Retina (tissue), 1 donor: Measurements from ENCODE around the gene PNPLA5.
A peak's percentile ranks its signal among the peaks of the same experiment; 100 is the strongest.
"Not testable (repeated sequence)": the region's sequence is repeated elsewhere in the genome, so short reads cannot be mapped to it uniquely, and the experiment has no call there.

Experiments
- DNase-seq: peaks from one replicate; pipeline ENCODE4 v3.0.0-alpha.2; 2016

PNPLA5 gene

DNA sequence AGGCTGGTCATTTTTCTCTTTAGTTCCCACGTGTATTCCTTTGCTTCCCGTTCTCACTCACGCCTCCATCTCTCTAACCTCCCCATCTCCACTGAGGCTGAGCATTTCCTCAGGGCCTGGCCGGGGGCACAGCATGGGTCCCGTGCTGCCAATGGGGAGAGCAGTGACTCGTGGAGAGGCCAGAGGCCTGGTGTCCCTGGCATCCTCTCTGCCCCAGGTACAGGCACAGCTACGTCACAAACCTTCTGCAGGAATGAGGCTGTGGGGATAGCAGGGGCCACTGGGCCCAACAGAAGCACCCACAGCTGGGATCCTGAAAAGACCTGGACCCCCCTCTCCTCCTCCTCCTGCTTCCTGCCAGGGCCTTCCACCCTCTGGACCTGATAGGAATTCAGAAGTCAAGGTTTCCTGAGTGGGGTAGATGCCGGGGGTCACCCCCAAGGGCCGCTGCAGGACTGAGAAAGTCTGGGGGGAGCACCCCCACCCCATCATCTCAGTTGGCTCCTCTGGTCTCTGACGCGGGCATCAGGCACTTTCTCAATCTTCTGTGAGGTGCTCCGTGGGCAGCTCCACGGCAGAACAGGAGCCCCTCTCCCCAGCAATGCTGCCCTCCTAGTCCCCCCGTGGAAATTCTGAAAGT, 11.8 kb downstream of the PNPLA5 start:
- no peak for DNase-seq

DNA sequence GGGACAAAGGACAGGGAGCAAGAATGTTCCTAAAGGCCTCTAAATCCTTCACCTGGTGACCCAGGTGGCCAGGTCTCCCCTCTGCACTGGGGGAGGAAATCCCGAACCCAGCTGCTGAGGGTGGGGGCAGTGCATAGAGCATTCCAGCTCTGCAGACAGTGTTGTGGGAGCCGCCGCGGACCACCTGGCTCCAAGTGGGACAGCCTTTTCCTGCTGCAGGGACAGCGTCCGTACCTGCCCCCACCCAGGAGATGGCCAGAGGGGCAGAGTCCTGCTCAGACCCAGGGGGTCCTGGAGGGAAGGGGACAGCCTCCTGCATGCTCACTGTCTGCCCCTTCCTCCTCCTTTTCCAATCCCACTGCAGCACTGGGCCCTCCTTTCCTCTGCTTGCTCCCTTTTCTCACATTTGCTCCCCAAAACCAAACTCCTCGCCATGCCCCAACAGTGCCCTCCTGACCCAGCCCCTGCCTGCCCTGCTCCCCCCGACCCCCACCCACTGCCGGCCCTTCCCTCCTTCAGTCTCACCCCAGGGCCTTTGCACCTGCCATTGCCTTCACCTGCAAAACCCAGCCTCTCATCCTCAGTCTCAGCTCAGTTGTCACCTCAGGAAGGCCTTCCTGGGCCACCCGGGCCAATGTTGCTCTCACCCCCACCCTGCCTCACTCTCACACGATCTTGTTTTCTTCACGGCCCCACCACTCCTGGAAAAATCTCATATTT, 12.8 kb downstream of the PNPLA5 start:
- no peak for DNase-seq

DNA sequence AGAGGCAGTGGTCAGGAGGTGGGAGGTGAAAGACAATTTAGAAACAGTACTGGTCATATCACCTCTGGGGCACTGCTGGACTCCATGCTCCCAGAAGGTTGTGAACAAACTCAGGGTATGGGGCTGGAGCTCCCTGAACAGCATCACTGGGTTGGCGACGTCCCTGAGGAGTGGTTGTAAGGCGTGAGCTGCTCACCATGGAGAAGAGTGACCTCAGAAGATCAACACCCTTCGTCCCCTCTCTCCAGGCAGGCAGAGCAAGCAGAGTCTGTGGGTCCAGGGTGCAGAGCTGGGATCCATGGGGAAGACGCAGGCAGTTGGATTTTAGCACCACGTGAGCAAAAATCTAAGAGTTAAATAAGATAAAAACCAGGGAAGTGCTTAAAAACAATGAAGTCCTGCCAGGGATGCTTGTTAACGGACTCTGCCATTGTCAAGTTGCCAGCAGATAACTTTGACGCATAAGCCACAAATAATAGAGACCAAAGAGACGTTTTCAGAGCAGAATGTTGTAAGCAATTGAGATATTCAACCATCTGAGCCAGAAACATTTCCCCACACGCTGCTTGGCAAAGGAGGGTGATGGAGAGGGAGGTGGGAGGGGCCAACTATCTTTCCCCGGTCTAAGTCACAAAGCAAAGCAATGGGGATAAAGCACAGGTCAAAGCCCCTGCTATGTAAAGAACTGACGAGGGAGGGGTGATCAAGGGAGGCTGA, 13.6 kb downstream of the PNPLA5 start:
- no peak for DNase-seq

DNA sequence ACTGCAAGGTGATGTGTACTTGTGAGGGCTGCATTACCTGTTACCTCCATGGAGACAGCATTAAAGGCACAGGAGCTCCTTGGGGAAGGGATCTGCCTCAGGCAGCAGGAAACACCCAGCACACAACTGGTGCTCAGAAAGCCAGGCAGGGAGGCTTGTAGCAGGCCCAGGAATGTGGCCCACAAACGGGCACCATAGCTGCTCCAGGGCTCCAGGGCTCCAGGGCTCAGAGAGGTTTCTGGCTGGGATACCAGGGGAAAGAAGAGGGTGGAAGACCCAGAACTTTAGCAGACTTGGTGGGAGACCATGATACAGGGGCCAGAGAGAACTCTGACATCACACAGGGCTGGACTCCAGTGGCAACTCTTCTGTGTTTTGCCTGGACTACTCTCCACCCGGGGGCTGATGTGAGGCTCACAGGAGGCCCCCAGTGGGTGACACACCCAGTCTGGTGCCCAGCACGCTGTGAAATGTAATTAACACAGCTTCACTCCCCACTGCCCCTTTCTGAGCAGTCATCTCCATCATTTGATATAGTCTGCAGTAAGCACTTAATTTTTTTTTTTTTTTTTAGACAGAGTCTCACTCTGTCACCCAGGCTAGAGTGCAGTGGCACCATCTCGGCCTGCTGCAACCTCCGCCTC, 14.8 kb downstream of the PNPLA5 start:
- DNase-seq, result no peak

DNA sequence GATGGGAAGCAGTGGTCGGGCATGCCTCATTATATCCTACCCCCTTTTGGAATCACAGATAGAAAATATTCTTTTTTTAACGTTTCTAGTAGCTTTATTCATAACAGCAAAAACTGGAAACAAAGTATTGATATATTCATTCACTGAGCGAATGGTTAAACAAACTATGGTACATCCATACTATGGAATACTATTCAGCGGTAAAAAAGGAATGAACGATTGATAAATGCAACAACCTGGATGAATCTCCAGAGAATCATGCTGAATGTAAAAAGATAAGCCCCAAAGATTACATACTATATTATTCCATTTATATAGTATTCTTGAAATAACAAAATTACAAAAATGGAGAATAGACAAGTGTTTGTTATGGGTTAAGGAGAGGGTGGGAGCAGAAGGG, 22.0 kb downstream of the PNPLA5 start:
- DNase-seq, result no peak

DNA sequence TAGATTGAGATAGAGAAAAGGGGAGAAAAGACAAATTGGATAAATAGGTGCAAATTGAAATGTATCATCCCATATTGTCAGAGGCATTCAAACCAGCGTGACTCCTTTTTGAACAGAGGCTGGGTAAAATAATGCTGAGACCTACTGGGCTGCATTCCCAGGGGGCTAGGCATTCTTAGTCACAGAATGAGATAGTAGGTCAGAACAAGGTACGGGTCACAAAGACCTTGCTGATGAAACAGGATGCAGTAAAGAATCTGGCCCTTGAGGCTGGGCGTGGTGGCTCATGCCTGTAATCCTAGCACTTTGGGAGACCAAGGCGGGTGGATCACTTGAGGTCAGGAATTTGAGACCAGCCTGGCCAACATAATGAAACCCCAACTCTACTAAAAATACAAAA, 22.8 kb downstream of the PNPLA5 start:
- not testable (repeated sequence) for DNase-seq

DNA sequence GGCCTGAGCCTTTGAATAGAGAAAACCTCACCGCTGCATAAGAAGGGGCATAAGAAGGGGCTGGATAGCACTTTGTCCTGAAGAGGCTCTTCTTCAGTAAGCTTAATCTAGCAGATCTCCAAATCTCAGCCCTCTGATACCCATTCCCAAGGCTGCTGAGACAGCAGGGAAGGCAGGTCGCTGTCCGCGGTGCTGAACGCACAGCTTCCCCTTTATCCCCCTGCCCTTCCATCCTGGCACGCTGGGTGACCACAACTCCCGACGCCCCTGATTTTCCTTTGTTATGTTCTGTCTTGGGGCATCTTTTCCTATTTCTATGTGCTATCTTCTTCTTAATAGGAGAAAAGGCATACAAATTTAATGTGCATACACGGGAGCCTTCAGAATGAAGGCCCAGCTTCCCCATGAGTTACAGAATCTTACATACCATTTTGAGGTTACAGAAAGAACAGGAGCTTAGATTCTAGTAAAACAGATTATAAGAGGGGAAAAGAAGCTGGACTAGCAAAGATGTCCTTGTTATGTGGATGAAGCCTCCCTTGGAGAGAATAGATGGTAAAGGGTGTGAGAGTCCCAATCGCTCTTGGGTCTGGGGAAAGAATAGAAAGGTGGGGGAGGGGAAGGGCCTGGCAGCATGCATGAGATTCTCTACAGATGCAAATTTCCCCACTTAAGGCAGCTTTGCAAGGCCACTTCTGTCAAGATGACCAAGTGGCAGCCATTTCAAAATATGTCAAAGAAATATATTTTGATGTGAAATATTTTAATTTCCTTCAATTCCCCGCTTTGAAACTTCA, 23.8 kb downstream of the PNPLA5 start:
- peak; percentile 77 for DNase-seq

DNA sequence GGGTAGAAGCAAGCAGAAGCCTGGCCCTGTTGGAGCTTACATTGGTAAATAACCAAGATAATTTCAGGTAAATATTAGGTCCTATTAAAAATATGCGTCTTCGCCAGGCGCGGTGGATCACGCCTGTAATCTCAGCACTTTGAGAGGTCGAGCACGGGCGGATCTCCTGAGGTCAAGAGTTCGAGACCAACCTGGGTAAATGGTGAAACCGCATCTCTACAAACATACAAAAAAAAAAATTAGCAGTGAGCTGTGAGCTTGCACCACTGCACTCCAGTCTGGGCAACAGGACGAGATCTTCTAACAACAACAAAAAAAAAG, 29.0 kb downstream of the PNPLA5 start:
- DNase-seq, result no peak

DNA sequence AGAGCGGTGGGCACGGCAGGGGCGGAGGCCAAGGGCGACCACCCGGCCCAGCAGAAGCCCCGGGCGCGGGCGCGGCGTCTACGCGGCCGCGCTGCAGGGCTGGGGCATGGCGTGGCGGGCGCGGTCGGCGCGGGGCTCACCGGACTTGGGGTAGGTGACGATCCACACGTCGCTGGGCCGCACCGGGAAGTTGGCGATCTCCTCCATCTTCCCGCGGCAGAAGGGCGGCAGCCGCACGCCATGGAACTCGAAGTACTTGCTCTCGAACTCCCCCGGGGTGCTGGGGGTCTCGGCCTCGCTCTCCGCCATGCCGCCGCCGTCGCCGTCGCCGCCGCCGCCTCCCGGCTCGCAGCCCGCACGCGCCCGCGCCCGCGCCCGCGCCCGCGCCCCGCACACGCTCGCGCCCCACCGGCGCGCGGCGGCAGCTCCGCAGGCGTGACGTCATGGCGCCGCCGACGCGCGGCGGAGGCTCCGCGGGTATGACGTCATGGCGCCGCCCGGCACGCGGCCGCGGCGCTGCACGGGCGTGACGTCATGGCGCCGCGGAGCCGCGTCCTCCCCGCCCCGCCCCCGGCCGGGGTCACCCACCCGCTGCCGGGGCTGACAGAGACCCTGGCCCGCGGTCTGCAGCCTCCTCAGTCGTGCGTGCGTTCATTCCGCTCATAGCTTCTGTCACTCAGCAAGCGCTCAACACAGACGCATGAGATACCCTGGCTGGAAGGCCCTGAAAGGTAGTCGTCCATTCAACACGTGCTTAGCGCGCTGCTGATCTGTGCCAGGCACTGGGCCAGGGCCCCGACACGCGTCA, 29.5 kb downstream of the PNPLA5 start, which contains the start of gene SULT4A1:
Gene SULT4A1 (minus strand): TSS at position 440 of the 808 bp plus-strand sequence. CDS start 131 bp downstream, at position 309.
- DNase-seq, result peak; percentile 68

DNA sequence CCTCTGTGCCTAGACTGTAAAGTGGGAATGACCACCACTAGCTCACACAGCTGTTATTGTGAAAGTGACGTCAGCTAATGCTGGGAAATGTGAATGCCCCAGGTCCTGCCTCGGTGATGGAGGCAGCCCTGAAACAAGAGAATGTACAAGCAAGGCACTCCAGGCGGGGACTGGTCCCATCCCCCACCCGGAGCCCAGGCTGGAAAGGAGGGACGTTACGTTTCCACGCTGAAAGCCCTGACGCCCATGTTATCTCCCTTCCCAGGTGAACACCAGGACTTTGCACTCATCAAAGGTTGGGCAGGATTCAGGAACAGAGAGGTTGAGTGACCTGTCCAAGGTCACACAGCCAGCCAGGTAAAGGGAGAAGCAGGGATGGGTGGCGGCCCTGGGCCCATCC, 30.3 kb downstream of the PNPLA5 start:
- DNase-seq, result no peak

DNA sequence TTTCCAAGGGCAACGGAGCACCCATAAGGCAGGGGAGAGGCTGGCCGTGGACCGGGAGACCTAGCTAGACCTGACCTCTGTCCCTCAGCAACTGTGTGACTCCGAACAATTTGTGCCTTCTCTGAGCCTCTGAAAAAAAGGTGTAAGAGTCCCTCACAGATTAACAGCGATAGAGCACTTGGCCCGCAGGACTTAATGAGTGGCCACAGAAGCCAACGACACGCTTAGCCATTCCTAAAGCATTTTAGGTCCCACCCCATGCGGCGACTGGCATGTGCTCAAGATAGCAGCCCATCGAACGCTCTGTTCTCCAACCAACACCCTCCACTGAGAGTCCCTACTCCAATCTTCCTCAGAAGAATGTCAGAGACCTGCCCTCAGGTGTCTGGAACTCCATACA, 31.0 kb downstream of the PNPLA5 start:
- DNase-seq, result no peak

DNA sequence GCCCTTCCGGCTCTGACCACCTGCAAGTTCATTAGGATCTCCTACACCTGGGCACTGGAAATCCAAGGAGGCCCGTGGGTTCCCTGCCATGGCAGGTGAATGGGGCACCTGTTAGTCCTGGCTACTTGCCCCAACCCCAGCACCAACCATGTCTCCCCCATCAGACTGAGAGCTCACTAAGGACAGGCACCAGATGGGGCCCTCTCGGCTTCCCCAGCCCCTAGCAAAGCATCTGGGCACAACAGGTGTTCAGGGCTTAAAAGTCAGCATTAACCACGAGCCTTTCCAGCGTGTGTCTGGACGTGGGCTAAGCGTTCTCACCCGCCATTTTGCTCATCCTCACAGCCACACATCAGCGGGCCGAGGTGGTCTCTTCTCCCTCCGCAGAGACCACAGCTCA, 31.7 kb downstream of the PNPLA5 start:
- no peak for DNase-seq

DNA sequence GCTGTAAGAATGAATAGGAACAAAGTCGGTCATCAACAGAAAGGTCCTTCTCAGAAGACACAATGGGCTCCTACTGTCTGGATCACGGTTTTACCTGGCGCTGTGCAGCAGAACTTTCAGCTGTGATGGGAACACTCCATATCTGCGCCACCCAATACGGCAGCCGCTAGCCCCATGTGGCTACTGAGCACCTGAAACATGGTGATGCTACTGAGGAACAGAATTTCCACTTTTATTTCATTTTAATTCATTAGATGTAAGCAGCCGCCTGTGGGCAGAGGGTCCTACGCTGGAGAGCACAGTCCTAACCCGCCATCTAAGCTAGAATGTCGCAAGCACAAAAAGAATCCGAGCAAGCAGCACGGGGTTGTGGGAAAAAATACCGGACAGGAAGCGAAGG, 32.2 kb downstream of the PNPLA5 start:
- no peak for DNase-seq

DNA sequence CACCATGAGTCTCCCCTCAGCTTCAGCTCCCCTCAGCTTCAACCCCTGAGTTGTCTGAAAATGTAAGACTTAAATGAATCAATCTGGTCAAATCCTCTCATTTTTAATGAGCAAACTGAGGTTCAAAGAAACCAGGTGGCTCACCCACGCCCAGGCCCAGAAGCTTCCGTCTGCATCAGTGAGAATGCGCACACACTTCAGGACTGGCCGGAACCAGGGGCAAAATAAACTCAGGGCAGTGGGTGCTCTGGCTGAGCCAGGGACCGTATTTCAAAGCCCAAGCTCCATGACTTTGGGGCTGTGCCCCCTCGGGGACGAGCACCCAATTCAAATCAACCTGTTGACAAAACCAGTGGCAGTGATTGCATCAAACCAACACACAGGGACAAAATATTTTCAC, 32.6 kb downstream of the PNPLA5 start:
- DNase-seq, result no peak

DNA sequence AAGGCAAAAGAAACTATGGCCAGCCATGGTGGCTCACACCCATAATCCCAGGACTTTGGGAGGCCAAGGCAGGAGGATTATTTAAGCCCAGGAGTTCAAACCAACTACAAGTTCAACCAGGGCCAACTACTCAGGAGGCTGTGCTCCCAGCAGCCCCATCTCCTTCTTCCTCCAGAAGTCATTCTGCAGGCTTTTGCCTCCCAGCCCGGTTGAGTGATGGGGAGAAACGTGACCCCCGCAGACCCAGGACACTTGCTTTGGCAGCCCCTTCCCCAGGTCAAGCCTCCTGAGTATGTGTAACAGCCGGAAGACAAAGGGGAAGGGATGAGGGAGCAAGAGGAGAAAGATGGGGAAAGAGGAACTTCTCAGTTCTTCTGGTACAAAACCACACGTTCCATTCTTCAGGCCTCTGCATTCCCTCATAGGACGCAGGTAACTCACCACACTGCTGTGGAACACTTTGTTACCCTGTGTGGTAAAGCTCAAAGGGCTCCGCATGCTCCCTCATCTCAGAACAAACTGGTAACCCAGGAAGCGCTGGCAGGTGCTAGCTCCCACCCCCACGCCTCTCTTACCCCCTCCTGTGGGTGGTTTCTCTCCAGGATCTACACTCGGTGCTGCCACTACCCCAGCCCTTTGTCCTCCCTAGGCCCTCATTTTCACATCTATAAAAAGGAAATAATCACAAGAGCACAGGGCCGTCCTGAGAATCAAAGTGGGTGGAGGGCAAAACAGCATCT, 33.5 kb downstream of the PNPLA5 start:
- DNase-seq, result no peak

DNA sequence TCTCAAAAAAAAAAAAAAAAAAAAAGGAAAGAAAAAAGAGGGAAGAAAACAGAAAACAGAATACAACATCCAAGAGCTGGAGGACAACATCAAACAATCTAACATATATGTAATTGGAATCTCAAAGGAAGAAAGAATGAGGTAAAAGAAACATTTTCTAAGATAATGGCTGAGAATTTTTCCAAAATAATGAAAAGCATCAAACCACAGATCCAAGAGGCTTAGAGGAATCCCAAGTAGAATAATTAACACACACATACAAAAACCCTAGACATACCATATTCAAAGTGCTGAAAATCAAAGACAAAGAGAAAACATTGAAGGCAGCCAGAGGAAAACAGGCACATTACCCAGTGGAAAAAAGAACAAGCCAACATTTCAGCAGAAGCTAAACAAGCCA, 34.4 kb downstream of the PNPLA5 start:
- no peak for DNase-seq

DNA sequence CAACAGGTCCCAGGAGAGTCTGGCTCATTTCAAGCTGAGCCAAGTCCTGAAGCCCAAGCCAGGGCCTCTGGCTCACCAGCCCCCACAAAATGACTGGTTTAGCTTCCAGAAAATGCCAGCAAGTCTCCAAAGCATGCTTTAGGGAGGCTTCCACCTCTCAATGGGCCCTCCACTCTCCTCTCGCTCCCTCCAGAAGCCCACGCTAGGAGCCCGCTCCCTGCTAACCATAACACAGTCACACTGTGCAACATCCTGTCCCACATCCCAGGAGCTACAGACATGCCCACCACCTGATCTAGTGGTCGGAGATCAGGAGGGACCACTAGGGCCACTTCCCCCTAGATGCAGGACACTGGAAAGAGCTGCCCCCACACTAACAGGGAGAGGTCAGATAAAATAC, 36.4 kb downstream of the PNPLA5 start:
- no peak for DNase-seq

DNA sequence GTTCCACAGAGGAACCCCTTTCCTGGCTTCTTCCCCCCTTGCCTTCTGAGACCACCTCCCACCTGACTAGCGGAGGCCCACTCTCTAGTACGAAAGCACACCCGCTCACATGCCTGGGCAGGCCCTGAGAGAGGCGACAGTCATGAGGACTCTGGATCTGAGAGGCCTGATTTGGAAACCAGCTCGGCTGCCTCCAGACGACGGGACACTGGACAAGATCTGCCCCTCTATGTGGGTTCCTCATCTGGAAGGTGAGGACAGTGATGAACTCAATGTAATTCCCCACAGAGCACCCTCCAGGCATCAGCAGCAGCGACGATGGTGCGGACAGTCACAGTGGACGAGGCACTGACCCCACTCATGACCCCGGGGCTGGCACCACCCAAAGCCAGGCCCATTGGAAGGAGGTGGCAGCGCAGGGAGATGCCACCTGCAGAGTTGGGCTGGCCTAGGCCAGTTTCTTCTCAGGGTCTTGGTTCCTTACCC, 37.0 kb downstream of the PNPLA5 start:
- DNase-seq, result no peak

DNA sequence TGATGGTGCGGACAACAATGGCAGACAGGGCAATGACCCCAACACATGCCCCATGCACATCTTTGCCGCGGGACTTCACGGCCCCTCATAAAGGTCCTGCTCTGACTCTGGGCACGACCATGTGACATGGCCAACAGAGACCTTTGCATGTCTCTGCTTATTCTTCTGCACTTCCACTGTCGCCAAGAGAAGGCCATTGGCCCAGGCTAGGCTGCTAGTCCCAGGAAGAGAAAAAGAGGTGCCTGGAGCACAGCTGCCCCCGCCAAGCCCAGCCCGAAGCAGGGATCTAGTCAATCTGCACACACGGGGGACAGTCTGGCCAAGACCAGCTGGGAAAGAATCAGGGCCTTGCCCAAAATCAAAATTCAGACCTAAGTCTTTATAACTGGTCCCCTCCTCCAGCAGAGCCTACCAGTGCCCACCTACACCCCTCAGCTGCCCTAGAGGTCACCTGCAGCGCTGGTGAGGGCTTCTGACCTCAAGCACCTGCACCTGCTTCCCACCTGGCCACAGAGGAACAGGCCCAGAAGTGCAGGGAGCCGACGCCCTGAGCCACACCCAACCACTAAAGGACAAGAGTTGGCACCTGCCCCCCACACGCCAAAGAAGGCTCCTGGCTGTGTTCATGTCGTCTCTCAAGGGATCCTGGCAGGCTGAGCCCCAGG, 37.6 kb downstream of the PNPLA5 start:
- no peak for DNase-seq

DNA sequence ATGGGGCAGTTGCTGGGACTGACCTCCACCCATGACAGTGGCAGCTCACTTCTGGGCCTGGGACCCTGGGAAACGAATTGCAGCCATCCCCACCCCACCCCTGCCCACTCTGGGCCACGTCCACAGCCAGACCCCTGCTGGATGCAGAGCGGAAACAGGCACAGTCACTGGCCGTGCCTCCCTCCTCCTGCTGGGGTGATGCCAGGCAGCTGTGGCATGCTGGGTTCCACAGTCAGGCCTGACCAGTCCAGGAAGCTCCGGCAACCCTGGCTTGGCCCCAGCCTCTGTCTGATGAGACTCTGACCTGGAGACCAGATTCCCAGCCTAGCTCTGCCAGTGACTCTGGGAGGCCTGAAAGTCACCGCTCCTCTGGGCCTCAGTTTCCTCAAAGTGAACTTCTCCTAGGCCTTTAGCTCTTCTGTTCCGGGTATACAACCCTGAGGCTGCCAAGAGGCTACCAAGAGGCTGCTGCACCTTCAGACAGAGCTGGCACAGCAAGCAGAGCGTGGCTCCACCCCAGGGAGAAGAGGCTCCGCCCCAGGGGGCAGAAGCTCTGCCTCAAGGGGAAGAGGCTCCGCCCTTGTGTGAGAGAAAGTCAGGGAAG, 38.4 kb downstream of the PNPLA5 start:
- DNase-seq, result no peak
